ENCODE measurements around the gene SOBP. TPM values are rescaled to one million over a fixed set of nuclear protein-coding genes. Genes with fewer than 3 reads are reported as not detected.

SOBP gene
- total RNA-seq, 1 donor from 2014 or later = 16.1 TPM

GRCh38 chr6:107601406-107601805 is 111.5 kb downstream of the SOBP start:
- no peak overlapping the region for H3K4me3 Mint-ChIP-seq (ENCODE audit: unreplicated experiment)
- H3K4me1 Mint-ChIP-seq (ENCODE audit: low read depth, unreplicated experiment) = peaks cover 19% of the 10 kb centered on the region
- no peak for DNase-seq

GRCh38 chr6:107602321-107603005 is 112.5 kb downstream of the SOBP start:
- H3K9me3 Mint-ChIP-seq (ENCODE audit: unreplicated experiment) = peaks cover 2% of the 10 kb centered on the region
- no peak overlapping the region for H3K27ac Mint-ChIP-seq (ENCODE audit: unreplicated experiment)
- no peak for DNase-seq
- H3K27me3 Mint-ChIP-seq (ENCODE audit: unreplicated experiment) = no peaks in the 10 kb centered on the region
- H3K4me3 Mint-ChIP-seq (ENCODE audit: unreplicated experiment) = no peak overlapping the region
- TF ChIP-seq CTCF (IDR thresholded peaks at IDR 0.05; ENCODE audit: partially characterized antibody, unreplicated experiment) = no peak
- no peaks in the 10 kb centered on the region for H3K36me3 Mint-ChIP-seq (ENCODE audit: unreplicated experiment)
- peaks cover 19% of the 10 kb centered on the region for H3K4me1 Mint-ChIP-seq (ENCODE audit: low read depth, unreplicated experiment)

More at GRCh38 chr6:107601406-107601805, 111.5 kb downstream of the SOBP start:
- Mint-ChIP-seq H3K27ac (ENCODE audit: unreplicated experiment) (no peak overlapping the region), H3K27me3 (ENCODE audit: unreplicated experiment) (no peaks in the 10 kb centered on the region), H3K36me3 (ENCODE audit: unreplicated experiment) (no peaks in the 10 kb centered on the region), H3K9me3 (ENCODE audit: unreplicated experiment) (peaks cover 2% of the 10 kb centered on the region)
- TF ChIP-seq CTCF (IDR thresholded peaks at IDR 0.05; ENCODE audit: partially characterized antibody, unreplicated experiment) = no peak

GRCh38 chr6:107603006-107603370 is 113.1 kb downstream of the SOBP start:
- Mint-ChIP-seq H3K27ac (ENCODE audit: unreplicated experiment) (no peak overlapping the region), H3K27me3 (ENCODE audit: unreplicated experiment) (no peaks in the 10 kb centered on the region), H3K36me3 (ENCODE audit: unreplicated experiment) (no peaks in the 10 kb centered on the region), H3K4me3 (ENCODE audit: unreplicated experiment) (no peak overlapping the region), H3K4me1 (ENCODE audit: low read depth, unreplicated experiment) (peaks cover 19% of the 10 kb centered on the region), H3K9me3 (ENCODE audit: unreplicated experiment) (peaks cover 2% of the 10 kb centered on the region)
- DNase-seq = no peak
- TF ChIP-seq CTCF (IDR thresholded peaks at IDR 0.05; ENCODE audit: partially characterized antibody, unreplicated experiment) = no peak

- H3K27me3 Mint-ChIP-seq (ENCODE audit: unreplicated experiment) = no peaks in the 10 kb centered on the region
- DNase-seq = no peak
- H3K27ac Mint-ChIP-seq (ENCODE audit: unreplicated experiment) = no peak overlapping the region
- no peak for TF ChIP-seq CTCF (IDR thresholded peaks at IDR 0.05; ENCODE audit: partially characterized antibody, unreplicated experiment)
- no peaks in the 10 kb centered on the region for H3K36me3 Mint-ChIP-seq (ENCODE audit: unreplicated experiment)
- H3K4me1 Mint-ChIP-seq (ENCODE audit: low read depth, unreplicated experiment) = peaks cover 19% of the 10 kb centered on the region
- no peak overlapping the region for H3K4me3 Mint-ChIP-seq (ENCODE audit: unreplicated experiment)
- no peaks in the 10 kb centered on the region for H3K9me3 Mint-ChIP-seq (ENCODE audit: unreplicated experiment)
Measured at GRCh38 chr6:107604549-107604948, 114.6 kb downstream of the SOBP start.

- H3K9me3 Mint-ChIP-seq (ENCODE audit: unreplicated experiment) = no peaks in the 10 kb centered on the region
- peaks cover 2% of the 10 kb centered on the region for H3K27me3 Mint-ChIP-seq (ENCODE audit: unreplicated experiment)
- no peak for TF ChIP-seq CTCF (IDR thresholded peaks at IDR 0.05; ENCODE audit: partially characterized antibody, unreplicated experiment)
- no peak overlapping the region for H3K27ac Mint-ChIP-seq (ENCODE audit: unreplicated experiment)
- DNase-seq = no peak
- peaks cover 9% of the 10 kb centered on the region for H3K4me1 Mint-ChIP-seq (ENCODE audit: low read depth, unreplicated experiment)
- H3K36me3 Mint-ChIP-seq (ENCODE audit: unreplicated experiment) = no peaks in the 10 kb centered on the region
- no peak overlapping the region for H3K4me3 Mint-ChIP-seq (ENCODE audit: unreplicated experiment)
Measured at GRCh38 chr6:107606407-107606806, 116.5 kb downstream of the SOBP start.
